SK-N-SH treated with all-trans-retinoic acid at 6 μM for 48 hours (cell line): ENCODE measurements around the gene GPC6.

Experiments used
- ATAC-seq: fragments of 200-7000 bp; cut with Tn5 transposase; 3 replicates; pipeline ENCODE4 v1.9.1; 2020; ENCODE audit warnings: mild to moderate bottlenecking, moderate library complexity
- ARNTL ChIP-seq: fragments of 450-650 bp; formaldehyde crosslinking; IDR thresholded peaks from 2 replicates; pipeline ENCODE4 v1.5.0; 2020; ENCODE audit warnings: low read depth, mild to moderate bottlenecking, moderate library complexity, borderline replicate concordance
- BACH2 ChIP-seq: fragments of 250-450 bp; sonication (Bioruptor Pico); IDR thresholded peaks from 2 replicates; pipeline ENCODE4 v1.9.0; 2021; ENCODE audit warnings: mild to moderate bottlenecking, borderline replicate concordance
- CREB5 ChIP-seq: fragments of 250-450 bp; sonication (Bioruptor Pico); IDR thresholded peaks from 2 replicates; pipeline ENCODE4 v1.5.1; 2020; ENCODE audit warnings: low read depth, mild to moderate bottlenecking, moderate library complexity
- CSDC2 ChIP-seq: fragments of 250-450 bp; sonication (Bioruptor Pico); IDR thresholded peaks from 2 replicates; pipeline ENCODE4 v1.5.0; 2020; ENCODE audit warnings: mild to moderate bottlenecking, moderate library complexity
- CSRNP3 ChIP-seq: fragments of 250-450 bp; sonication (Bioruptor Pico); IDR thresholded peaks from 2 replicates; pipeline ENCODE4 v1.5.1; 2021; ENCODE audit warnings: mild to moderate bottlenecking, moderate library complexity
- ESRRG ChIP-seq: fragments of 250-450 bp; sonication (Bioruptor Pico); IDR thresholded peaks from 2 replicates; pipeline ENCODE4 v1.6.1; 2021; ENCODE audit warnings: mild to moderate bottlenecking
- GLIS3 ChIP-seq: fragments of 250-450 bp; sonication (Bioruptor Pico); IDR thresholded peaks from 2 replicates; pipeline ENCODE4 v1.5.0; 2020; ENCODE audit warnings: mild to moderate bottlenecking, moderate library complexity
- ISL1 ChIP-seq: fragments of 250-450 bp; sonication (Bioruptor Pico); IDR thresholded peaks from 2 replicates; pipeline ENCODE4 v2.1.2; 2022; ENCODE audit warnings: mild to moderate bottlenecking, moderate library complexity
- OSR1 ChIP-seq: fragments of 250-450 bp; sonication (Bioruptor Pico); IDR thresholded peaks from 2 replicates; pipeline ENCODE4 v1.8.0; 2022; ENCODE audit warnings: moderate library complexity, mild to moderate bottlenecking, inconsistent platforms
- POU6F1 ChIP-seq: fragments of 250-450 bp; sonication (Bioruptor Pico); IDR thresholded peaks from 2 replicates; pipeline ENCODE4 v1.8.0; 2021; ENCODE audit warnings: low read depth, mild to moderate bottlenecking, moderate library complexity, borderline replicate concordance
- PPARA ChIP-seq: fragments of 250-450 bp; sonication (Bioruptor Pico); IDR thresholded peaks from 2 replicates; pipeline ENCODE4 v1.5.0; 2020; ENCODE audit warnings: mild to moderate bottlenecking, borderline replicate concordance
- RARB ChIP-seq: fragments of 250-450 bp; sonication (Bioruptor Pico); IDR thresholded peaks from 2 replicates; pipeline ENCODE4 v1.8.0; 2021; ENCODE audit warnings: mild to moderate bottlenecking, moderate library complexity
- SNAI2 ChIP-seq: fragments of 250-450 bp; sonication (Bioruptor Pico); IDR thresholded peaks from 2 replicates; pipeline ENCODE4 v1.5.0; 2020; ENCODE audit warnings: mild to moderate bottlenecking, moderate library complexity
- TCF4 ChIP-seq: fragments of 250-450 bp; sonication (Bioruptor Pico); IDR thresholded peaks from 2 replicates; pipeline ENCODE4 v1.8.0; 2021; ENCODE audit warnings: mild to moderate bottlenecking, moderate library complexity, borderline replicate concordance
- TOX ChIP-seq: fragments of 250-450 bp; sonication (Bioruptor Pico); IDR thresholded peaks from 2 replicates; pipeline ENCODE4 v1.8.0; 2021; ENCODE audit warnings: mild to moderate bottlenecking, moderate library complexity, borderline replicate concordance
- TSHZ2 ChIP-seq: fragments of 250-450 bp; sonication (Bioruptor Pico); IDR thresholded peaks from 2 replicates; pipeline ENCODE4 v1.5.0; 2020; ENCODE audit warnings: mild to moderate bottlenecking, moderate library complexity
- ZC3H10 ChIP-seq: fragments of 250-450 bp; sonication (Bioruptor Pico); IDR thresholded peaks from 2 replicates; pipeline ENCODE4 v1.5.1; 2021; ENCODE audit warnings: mild to moderate bottlenecking, moderate library complexity
- ZFP3 ChIP-seq: fragments of 250-450 bp; sonication (Bioruptor Pico); IDR thresholded peaks from 2 replicates; pipeline ENCODE4 v1.5.0; 2020; ENCODE audit warnings: mild to moderate bottlenecking, moderate library complexity
- ZFP30 ChIP-seq: fragments of 450-650 bp; formaldehyde crosslinking; IDR thresholded peaks from 2 replicates; pipeline ENCODE4 v1.5.0; 2022; ENCODE audit warnings: mild to moderate bottlenecking, moderate library complexity
- ZNF565 ChIP-seq: fragments of 450-650 bp; formaldehyde crosslinking; conservative IDR thresholded peaks from 2 replicates; pipeline ENCODE4 v1.5.0; 2020; ENCODE audit warnings: low read depth, mild to moderate bottlenecking, moderate library complexity
- ZNF70 ChIP-seq: fragments of 450-650 bp; formaldehyde crosslinking; IDR thresholded peaks from 2 replicates; pipeline ENCODE4 v1.5.0; 2020; ENCODE audit warnings: mild to moderate bottlenecking, moderate library complexity
- ZNF8 ChIP-seq: fragments of 450-650 bp; formaldehyde crosslinking; IDR thresholded peaks from 2 replicates; pipeline ENCODE4 v1.5.0; 2020; ENCODE audit warnings: mild to moderate bottlenecking, moderate library complexity
- TF ChIP-seq, protein P1 (sequence below): fragments of 250-450 bp; sonication (Bioruptor Pico); IDR thresholded peaks from 2 replicates; pipeline ENCODE4 v1.8.0; 2020; ENCODE audit warnings: mild to moderate bottlenecking, moderate library complexity, borderline replicate concordance

The GPC6 gene

DNA sequence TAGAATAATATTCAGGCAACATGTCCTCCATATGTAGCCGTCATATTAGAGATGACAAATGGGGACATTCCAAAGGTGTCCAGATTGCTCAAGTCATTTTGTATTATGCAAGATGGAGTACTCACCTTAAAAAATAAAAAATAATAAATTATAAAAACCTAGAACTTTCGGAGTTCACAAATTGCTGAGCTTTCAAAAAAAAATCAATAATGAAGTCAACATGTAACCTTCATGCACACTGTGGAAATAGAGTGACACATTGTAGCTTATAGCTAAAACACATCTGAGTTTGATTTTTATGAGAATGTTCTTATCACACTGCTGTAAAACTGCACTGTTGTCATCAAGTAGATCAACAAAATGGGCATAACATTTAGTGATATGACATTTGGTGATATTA is 411.2 kb downstream of the GPC6 start:
- TF ChIP-seq ZFP3 (no peak), TCF4 (CRISPR knock-in tag) (no peak), TSHZ2 (CRISPR knock-in tag) (no peak), PPARA (CRISPR knock-in tag) (no peak), OSR1 (CRISPR knock-in tag) (no peak), SNAI2 (CRISPR knock-in tag) (no peak), BACH2 (CRISPR knock-in tag) (no peak), ESRRG (CRISPR knock-in tag) (no peak), ISL1 (no peak), ZC3H10 (CRISPR knock-in tag) (no peak), CSRNP3 (CRISPR knock-in tag) (no peak), ZNF565 (no peak), ZNF70 (CRISPR knock-in tag) (no peak), RARB (CRISPR knock-in tag) (no peak), TOX (CRISPR knock-in tag) (no peak), ZNF8 (CRISPR knock-in tag) (no peak), CSDC2 (no peak)
- TF ChIP-seq, protein P1, sequence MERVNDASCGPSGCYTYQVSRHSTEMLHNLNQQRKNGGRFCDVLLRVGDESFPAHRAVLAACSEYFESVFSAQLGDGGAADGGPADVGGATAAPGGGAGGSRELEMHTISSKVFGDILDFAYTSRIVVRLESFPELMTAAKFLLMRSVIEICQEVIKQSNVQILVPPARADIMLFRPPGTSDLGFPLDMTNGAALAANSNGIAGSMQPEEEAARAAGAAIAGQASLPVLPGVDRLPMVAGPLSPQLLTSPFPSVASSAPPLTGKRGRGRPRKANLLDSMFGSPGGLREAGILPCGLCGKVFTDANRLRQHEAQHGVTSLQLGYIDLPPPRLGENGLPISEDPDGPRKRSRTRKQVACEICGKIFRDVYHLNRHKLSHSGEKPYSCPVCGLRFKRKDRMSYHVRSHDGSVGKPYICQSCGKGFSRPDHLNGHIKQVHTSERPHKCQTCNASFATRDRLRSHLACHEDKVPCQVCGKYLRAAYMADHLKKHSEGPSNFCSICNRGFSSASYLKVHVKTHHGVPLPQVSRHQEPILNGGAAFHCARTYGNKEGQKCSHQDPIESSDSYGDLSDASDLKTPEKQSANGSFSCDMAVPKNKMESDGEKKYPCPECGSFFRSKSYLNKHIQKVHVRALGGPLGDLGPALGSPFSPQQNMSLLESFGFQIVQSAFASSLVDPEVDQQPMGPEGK: no peak
- ATAC-seq: no peak

DNA sequence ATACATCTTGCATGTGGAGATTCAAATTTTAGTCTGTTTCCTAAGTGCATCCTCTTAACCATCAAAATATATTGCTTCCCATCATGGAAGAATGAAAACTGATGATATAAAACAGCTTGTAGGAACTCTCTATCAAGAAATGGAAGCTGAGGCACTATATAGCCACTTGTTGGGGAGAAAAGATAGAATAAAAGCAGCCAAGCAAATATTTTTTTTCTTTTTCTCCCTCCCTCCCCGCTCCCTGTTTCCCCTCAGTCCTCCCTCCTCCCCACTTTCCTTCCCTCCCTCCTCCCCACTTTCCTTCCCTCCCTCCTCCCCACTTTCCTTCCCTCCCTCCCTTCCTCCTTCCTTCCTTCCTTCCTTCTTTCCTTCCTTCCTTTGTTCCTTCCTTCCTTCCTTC is 413.8 kb downstream of the GPC6 start:
- TF ChIP-seq POU6F1 (CRISPR knock-in tag) (no peak), CSDC2 (no peak), CREB5 (CRISPR knock-in tag) (no peak), SNAI2 (CRISPR knock-in tag) (no peak), ZFP30 (CRISPR knock-in tag) (no peak), TSHZ2 (CRISPR knock-in tag) (no peak), ZNF70 (CRISPR knock-in tag) (no peak), CSRNP3 (CRISPR knock-in tag) (no peak), GLIS3 (CRISPR knock-in tag) (no peak), ZNF8 (CRISPR knock-in tag) (no peak), RARB (CRISPR knock-in tag) (no peak), TCF4 (CRISPR knock-in tag) (no peak), ZFP3 (no peak), ESRRG (CRISPR knock-in tag) (no peak), ARNTL (CRISPR knock-in tag) (no peak), ZNF565 (no peak), BACH2 (CRISPR knock-in tag) (no peak), TOX (CRISPR knock-in tag) (no peak), ISL1 (no peak)
- ATAC-seq: no peak
